ENCODE measurements around the gene RHBG. TPM values are rescaled to one million over a fixed set of nuclear protein-coding genes. Genes with fewer than 3 reads are reported as not detected.
A peak's percentile ranks its signal among the peaks of the same experiment; 100 is the strongest.
"Not testable (repeated sequence)": the region's sequence is repeated elsewhere in the genome, so short reads cannot be mapped to it uniquely, and the experiment has no call there.

Gene RHBG
- total and polyA plus RNA-seq, 2 donors (not counting 1 experiment from before 2014, with no cell fraction given), result not detected

GRCh38 chr1:156320560-156320959, 48.5 kb upstream of the RHBG start:
- Histone ChIP-seq H3K4me2 (replicated peaks; ENCODE audit: low read depth, low read length, poor library complexity, severe bottlenecking) (no peak overlapping the region), H2AFZ (ENCODE audit: insufficient read depth, low read depth, low read length, poor library complexity, severe bottlenecking) (no peak overlapping the region), H3K9me3 (ENCODE audit: control extremely low read depth in 1 of 3, control insufficient read depth in 2 of 3, insufficient read depth in 1 of 3, low read length in 2 of 3) (no peaks in the 10 kb centered on the region), H3K4me1 (ENCODE audit: control insufficient read depth in 2 of 2, insufficient read depth in 2 of 2, low read length in 2 of 2) (no peaks in the 10 kb centered on the region), H3K4me3 (ENCODE audit: control extremely low read depth in 1 of 5, extremely low read depth in 1 of 5, insufficient read depth in 1 of 5, low read depth in 2 of 5, low read length in 4 of 5) (no peak overlapping the region), H3K36me3 (replicated peaks in 1 of 2; ENCODE audit: control extremely low read depth in 1 of 2, control insufficient read depth in 1 of 2, extremely low read depth in 1 of 2, insufficient read depth in 2 of 2, low read length in 1 of 2) (peaks cover 20 to 72% of the 10 kb centered on the region in 2 experiments), H4K20me1 (ENCODE audit: control insufficient read depth, insufficient read depth, low read length, poor library complexity, severe bottlenecking) (no peaks in the 10 kb centered on the region), H3K79me2 (ENCODE audit: control insufficient read depth, insufficient read depth, low read length) (peaks cover 10% of the 10 kb centered on the region), H3K27me3 (replicated peaks in 1 of 4; ENCODE audit: control extremely low read depth in 1 of 4, control insufficient read depth in 3 of 4, insufficient read depth in 4 of 4, low read length in 3 of 4) (no peaks in the 10 kb centered on the region), H3K9ac (ENCODE audit: low read length) (no peak overlapping the region), H3K27ac (ENCODE audit: low read length in 2 of 2) (no peak overlapping the region)
- intact Hi-C loops (cut with micrococcal nuclease), result no loop called here
- WGBS (ENCODE audit: insufficient coverage), result 80% methylated on average over 1 of the region's 3 CpGs
- no peak for TF ChIP-seq EZH2 (IDR thresholded peaks at IDR 0.05; ENCODE audit: borderline replicate concordance, insufficient read depth, low read depth, low read length, poor library complexity, severe bottlenecking)
- TF ChIP-seq CTCF (IDR thresholded peaks at IDR 0.05), result no peak
- Mint-ChIP-seq H3K4me1 (no peaks in the 10 kb centered on the region), H3K9me3 (ENCODE audit: insufficient read depth) (no peaks in the 10 kb centered on the region), H3K27ac (peak overlapping the region; percentile 11), H3K27me3 (no peaks in the 10 kb centered on the region), H3K4me3 (no peak overlapping the region)
- DNase-seq, result no peak
- ChIA-PET POLR2A (no interaction called here), CTCF (interaction anchor here (2.1 kb wide), 1 partner anchor 96 kb away, joined by 5 read pairs; no protein-coding TSS in a partner anchor)
- ATAC-seq (ENCODE audit: low read depth), result no peak

GRCh38 chr1:156323179-156323578, 45.8 kb upstream of the RHBG start:
- H3K4me3 Mint-ChIP-seq; H3K27me3 ChIP-seq (replicated peaks in 1 of 4; ENCODE audit: control extremely low read depth in 1 of 4, control insufficient read depth in 3 of 4, insufficient read depth in 4 of 4, low read length in 3 of 4); H2AFZ ChIP-seq (ENCODE audit: insufficient read depth, low read depth, low read length, poor library complexity, severe bottlenecking); DNase-seq; H3K9me3 ChIP-seq (ENCODE audit: control extremely low read depth in 1 of 3, control insufficient read depth in 2 of 3, insufficient read depth in 1 of 3, low read length in 2 of 3); ATAC-seq (ENCODE audit: low read depth); intact Hi-C loops (cut with micrococcal nuclease); H3K4me3 ChIP-seq (ENCODE audit: control extremely low read depth in 1 of 5, extremely low read depth in 1 of 5, insufficient read depth in 1 of 5, low read depth in 2 of 5, low read length in 4 of 5); H3K4me1 Mint-ChIP-seq; H3K27me3 Mint-ChIP-seq; CTCF ChIA-PET; H3K9me3 Mint-ChIP-seq (ENCODE audit: insufficient read depth); H4K20me1 ChIP-seq (ENCODE audit: control insufficient read depth, insufficient read depth, low read length, poor library complexity, severe bottlenecking); POLR2A ChIA-PET; H3K4me1 ChIP-seq (ENCODE audit: control insufficient read depth in 2 of 2, insufficient read depth in 2 of 2, low read length in 2 of 2); H3K27ac ChIP-seq (ENCODE audit: low read length in 2 of 2); H3K9ac ChIP-seq (ENCODE audit: low read length); H3K4me2 ChIP-seq (replicated peaks; ENCODE audit: low read depth, low read length, poor library complexity, severe bottlenecking); H3K27ac Mint-ChIP-seq: not testable (repeated sequence)
- 100% methylated on average over 1 of the region's 9 CpGs for WGBS (ENCODE audit: insufficient coverage)
- peaks cover 16% of the 10 kb centered on the region for H3K79me2 ChIP-seq (ENCODE audit: control insufficient read depth, insufficient read depth, low read length)
- H3K36me3 ChIP-seq (replicated peaks in 1 of 2; ENCODE audit: control extremely low read depth in 1 of 2, control insufficient read depth in 1 of 2, extremely low read depth in 1 of 2, insufficient read depth in 2 of 2, low read length in 1 of 2), result peaks cover 10 to 52% of the 10 kb centered on the region in 2 experiments

Data from B cell (primary cell).